Measurements from ENCODE around the gene WFIKKN2.
"Not testable (repeated sequence)": the region's sequence is repeated elsewhere in the genome, so short reads cannot be mapped to it uniquely, and the experiment has no call there.

WFIKKN2 gene, protein sequence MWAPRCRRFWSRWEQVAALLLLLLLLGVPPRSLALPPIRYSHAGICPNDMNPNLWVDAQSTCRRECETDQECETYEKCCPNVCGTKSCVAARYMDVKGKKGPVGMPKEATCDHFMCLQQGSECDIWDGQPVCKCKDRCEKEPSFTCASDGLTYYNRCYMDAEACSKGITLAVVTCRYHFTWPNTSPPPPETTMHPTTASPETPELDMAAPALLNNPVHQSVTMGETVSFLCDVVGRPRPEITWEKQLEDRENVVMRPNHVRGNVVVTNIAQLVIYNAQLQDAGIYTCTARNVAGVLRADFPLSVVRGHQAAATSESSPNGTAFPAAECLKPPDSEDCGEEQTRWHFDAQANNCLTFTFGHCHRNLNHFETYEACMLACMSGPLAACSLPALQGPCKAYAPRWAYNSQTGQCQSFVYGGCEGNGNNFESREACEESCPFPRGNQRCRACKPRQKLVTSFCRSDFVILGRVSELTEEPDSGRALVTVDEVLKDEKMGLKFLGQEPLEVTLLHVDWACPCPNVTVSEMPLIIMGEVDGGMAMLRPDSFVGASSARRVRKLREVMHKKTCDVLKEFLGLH

DNA sequence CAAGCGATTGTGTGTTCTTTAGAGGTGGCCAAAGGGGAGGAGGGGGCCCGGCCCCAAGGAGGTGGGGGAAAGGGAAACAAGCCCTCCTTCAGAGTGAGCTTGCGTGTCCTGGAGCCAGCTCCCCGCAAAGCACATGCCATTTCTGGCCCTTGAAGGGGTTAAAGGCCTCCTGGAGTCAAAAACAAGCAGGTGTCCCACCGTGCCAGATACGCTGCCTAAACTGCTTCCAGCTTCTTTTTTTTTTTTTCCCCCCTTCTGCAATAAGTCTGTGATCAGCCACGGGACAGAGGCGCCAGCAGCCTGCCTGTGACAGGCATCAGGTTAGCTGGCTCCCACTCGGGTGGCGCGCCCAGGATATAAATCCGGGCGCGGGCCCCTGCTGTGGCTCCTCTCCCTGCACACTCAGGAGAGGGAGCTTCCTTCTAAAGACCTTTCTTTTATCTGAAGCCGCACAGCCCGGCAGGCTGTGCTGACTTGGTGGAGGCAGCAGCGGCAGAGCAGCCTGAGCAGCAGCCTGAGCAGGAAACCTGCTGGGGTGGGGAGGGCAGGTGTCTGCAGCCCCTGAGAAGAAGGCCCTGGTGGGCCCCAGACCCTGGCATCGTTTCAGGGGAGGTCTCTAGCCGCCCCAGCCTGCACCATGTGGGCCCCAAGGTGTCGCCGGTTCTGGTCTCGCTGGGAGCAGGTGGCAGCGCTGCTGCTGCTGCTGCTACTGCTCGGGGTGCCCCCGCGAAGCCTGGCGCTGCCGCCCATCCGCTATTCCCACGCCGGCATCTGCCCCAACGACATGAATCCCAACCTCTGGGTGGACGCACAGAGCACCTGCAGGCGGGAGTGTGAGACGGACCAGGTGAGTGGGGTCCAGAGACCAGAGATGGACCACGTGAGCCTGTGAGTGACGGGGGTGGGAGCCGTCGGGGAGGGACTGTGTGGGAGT, at the start of gene WFIKKN2:
TSS of gene WFIKKN2 (plus strand) at position 286 of the 934 bp plus-strand sequence. CDS start at position 638, 352 bp downstream.
- no peak for DNase-seq

- DNase-seq, result no peak
Measured at GRCh38 chr17:50785946-50786570, 49.3 kb upstream of the WFIKKN2 start.

DNA sequence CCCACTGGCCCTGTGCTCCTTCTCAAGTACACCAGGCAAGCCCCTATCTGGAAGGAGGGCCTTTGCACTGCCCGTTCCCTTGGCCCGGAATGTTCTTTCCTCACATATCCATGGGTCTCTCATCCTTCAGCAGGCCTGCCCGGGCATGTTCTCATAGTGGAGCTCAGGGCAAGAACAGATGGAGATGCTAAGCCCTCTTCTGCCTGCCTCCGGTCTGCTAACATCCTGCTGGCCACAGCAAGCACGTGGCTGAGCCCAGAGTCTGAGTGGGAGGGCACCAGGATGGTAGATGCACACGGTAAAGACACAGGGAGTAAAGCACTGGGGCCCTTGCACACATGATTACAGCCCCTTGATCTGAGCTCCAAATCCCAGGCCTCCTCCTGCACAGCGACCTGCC, 48.3 kb upstream of the WFIKKN2 start:
- no peak for DNase-seq

DNA sequence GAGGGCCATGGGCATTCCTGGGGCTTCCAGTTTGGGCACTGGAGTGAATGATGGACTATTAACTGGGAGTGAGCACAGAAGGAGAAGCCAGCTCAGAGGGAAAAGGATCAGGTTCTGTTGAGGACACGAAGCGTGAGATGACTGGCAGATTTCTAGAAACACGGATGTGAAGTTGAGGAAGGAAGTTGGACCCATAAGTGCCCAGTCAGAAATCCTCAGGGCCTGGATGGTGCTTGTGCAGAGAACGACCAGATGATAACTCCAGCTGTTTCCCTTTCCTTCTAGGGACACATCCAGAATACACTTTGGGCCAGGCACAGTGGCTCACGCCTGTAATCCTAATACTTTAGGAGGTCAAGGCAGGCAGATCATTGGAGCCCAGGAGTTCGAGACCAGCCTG, 44.8 kb upstream of the WFIKKN2 start:
- DNase-seq, result no peak

DNA sequence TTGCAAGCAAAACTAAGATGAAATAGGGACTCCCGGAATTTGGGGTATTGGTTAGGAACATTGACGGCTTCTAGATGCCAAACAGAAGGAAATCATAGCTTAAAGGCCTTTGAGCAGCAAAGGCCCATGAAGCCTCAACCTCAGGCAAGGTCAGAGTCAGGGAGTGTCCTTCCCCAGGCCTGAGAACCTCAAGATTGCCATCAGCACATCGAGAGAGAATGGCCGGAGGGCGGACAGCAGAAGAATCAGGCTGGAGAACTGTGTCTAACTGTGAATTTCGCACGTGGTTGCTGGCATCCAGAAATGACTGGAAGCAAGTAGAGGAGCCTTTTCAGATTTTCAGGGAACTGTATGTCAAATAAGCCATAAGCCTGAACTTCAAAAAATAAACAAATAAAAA, 43.3 kb upstream of the WFIKKN2 start:
- DNase-seq, result no peak

- DNase-seq, result no peak
Measured at GRCh38 chr17:50793007-50793406, 42.4 kb upstream of the WFIKKN2 start.

GRCh38 chr17:50794361-50794760, 41.0 kb upstream of the WFIKKN2 start:
- DNase-seq, result no peak

DNA sequence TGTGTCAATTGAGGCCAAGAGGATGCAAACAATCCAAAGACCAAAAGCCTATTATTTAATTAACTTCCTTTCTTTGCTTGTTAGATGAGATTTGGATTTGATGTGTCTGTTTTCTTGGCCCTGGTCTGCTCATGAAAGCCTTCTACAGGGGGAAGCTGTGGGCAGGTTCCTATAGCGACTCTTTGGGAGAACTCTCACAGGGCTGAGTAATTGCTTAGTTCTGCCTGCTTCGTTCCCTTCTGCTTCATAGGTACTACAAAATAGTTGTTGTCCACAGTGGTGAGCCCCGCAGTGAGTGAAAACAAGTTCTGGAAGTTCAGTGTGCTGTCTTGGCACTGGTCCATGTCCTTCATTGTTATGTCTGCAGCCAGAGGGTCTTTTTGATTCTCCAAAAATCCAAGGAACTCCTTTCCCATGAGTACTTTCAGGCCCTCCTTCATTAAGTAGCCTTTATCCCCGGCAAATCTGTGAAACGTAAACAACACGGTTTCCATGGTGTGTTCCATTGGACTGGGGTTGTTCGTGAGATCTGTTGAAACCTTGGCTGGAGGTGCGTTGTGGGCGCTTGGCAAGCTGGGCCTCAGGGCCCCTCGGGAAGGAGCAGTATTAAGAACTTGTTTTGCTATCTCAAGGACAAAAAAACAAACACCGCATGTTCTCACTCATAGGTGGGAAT, 38.1 kb upstream of the WFIKKN2 start:
- DNase-seq, result no peak

DNA sequence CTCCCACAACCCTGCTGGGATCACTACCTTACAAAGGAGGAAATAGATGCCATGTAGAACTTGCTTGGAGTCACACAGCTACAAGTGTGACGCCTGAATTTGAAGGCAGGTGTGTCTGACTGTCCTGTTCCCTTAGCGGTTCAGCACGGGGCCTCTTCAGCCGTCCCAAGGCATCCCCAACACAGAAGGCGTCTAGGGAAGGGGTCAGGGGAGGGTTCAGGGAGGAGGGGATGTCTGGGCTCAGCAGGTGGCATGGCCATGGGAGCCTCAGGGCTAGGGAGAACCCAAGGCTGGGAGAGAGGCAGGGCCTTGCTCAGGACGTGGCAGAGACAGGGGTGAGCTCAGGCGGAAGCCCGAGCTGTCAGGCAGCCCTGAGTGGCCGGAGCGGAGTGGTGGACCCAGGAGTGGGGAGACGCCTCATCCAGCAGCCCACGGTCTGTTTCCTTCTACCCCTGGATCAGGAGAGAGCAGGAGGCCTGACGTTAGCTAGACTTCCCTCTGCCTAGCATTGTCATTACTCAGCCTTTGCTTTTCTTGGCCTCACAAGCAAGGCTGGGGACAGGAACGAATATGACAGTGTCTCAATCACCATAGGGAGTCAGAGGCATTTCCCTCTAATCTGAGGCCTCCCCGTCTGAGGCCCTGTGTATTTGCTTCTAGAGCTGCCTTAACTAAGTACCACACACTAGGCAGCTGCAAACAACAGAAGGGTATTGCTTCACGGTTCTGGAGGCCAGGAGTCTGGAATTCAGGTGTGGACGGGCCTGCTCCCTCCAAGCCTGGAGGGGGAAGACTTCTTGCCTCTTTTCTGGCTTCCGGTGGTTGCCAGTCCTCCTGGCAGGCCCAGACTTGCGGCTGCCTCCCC, 36.7 kb upstream of the WFIKKN2 start:
- no peak for DNase-seq

GRCh38 chr17:50799582-50799981, 35.8 kb upstream of the WFIKKN2 start:
- no peak for DNase-seq

DNA sequence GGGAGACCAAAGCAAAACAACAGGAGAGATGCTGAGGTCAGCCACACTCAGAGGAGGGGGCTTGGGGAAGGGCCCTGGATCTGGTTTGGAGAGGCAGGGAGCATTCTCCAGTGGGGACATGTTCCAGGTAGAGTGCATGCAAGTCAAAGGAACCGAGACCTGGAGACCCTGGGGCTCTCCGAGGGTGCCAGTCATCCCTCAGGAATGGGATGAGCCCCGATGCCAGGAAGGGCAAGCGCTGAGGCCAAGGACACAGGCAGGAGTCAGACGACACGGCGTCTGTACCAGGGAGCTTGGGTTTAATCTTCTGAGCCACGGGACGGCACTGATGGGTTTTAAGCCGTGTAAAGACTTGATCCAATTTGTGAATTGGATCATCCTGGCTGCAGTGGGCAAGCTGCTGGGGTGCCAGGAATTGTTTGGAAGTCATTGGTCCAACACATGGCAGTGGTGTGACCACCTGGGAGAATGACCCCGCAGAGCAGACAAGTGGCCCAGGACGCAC, 35.1 kb upstream of the WFIKKN2 start:
- no peak for DNase-seq

- DNase-seq, result no peak
Measured at GRCh38 chr17:50802609-50803571, 32.5 kb upstream of the WFIKKN2 start.

- no peak for DNase-seq
Measured at GRCh38 chr17:50803676-50804075, 31.7 kb upstream of the WFIKKN2 start.

- DNase-seq, result not testable (repeated sequence)
Measured at GRCh38 chr17:50804749-50805475, 30.5 kb upstream of the WFIKKN2 start.

DNA sequence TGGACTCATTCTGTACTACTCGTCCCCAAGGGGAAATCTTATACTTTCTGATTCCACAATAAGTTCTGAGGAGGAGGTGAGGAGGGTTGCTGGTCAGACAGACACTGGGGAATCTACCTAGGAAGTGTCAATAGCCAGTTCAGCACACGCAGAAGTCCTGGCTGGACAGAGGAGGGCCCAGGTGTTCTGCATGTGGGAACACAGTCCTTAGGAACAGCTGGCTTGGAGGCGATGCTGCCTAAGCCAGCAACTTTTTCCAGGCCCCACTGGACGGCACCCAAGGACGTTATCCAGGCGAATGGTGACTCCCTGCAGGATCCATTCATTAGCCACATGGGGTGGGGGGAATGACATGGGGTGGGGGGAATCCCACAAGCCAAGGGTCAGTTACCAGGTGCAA, 29.9 kb upstream of the WFIKKN2 start:
- no peak for DNase-seq

DNA sequence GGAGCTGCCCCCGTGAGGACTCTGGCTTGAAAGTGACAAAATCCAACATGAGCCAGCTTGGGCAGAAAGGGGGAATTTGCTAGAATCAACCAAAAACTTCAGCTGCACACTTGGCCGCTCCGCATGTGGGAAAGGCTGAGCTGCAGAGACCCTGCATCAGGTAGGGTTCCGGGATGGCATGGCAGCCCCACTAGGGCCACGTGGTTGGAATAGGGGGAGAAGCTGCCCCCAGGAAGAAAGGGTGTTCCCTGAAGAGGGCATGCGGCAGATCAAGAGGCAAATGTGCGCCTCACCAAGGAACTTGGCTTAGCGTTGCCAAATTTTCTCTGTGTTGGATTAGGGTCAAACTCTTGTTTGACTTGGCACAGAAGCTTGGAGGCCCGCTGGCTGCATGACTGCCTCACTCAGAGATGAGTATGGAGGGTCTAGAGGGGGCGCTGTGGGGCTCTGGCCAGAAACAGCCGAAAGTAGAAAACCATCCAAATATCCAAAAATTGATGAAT, 29.2 kb upstream of the WFIKKN2 start:
- no peak for DNase-seq

DNA sequence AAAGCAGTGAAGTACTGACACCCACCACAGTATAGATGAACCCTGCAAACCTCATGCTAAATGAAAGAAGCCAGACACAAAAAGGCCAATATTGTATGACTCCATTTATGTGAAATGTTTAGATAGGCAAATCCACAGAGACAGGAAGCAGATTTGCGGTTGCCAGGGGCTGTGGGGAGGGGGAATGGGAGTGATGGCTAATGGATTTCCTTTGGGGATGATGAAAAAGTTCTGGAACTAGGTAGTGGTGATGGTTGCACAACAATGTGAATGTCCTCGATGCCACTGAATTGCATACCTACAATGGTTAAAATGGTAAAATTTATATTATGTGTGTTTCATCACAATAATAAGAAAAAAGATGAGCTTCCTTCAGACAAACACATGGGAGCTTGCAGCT, 28.4 kb upstream of the WFIKKN2 start:
- DNase-seq, result no peak

DNA sequence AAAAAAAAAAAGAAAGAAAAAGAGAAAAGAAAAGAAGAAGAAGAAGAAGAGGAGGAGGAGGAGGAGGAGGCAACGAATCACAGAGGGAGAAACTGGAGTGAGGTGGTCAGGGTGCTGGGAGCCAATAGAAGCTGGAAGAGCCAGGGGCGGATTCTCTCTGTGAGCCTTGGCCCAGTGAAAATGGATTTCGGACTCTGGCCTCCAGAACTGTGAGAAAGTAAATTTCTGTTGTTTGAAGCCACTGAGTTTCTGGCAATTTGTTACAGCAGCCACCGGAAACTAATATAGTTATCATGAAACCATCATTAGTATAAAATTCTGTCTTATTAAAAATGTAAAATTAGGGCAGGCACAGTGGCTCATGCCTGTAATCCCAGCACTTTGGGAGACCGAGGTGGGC, 27.7 kb upstream of the WFIKKN2 start:
- DNase-seq, result no peak

DNA sequence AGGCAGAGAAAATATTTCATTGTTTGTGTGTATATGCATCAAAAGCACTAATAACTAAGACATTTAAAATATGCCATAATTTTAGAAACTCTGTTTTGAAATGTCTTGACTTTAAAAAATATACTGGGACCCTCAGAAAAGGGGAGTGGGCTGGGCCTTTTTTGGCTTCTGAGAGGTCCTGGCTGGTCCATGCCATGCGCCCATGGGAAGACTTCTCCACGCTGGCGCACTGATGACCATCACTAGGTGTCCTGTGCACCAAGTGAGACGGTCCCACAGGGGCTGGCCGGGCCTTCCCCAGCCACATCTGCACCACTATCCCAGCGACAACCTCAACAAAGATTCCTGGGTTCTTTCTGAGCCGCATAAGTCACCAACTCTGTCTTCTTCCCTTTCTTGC, 27.0 kb upstream of the WFIKKN2 start:
- no peak for DNase-seq

Measured in stimulated activated CD4-positive, alpha-beta T cell treated with anti-CD3 and anti-CD28 coated beads, Interleukin-4, amount 100 ng/mL, for 4 hours (primary cell).